Left renal pelvis (tissue), 4 donors: Measurements from ENCODE around the gene EEF1E1. TPM values are rescaled to one million over a fixed set of nuclear protein-coding genes. Genes with fewer than 3 reads are reported as not detected.

Experiments
- DNase-seq, 4 donors: peaks; one replicate each; pipeline ENCODE4 v3.0.0-alpha.2; 2013; ENCODE audit warnings: low read depth in 4 of 4, low spot score in 3 of 4
- polyA plus RNA-seq, 4 donors: library from polyadenylated mRNA; unstranded; fragments of 120-200 nt; gene quantifications; one replicate each; pipeline ENCODE4 v1.2.1, GENCODE V29; 2013; ENCODE audit not compliant: insufficient read length in 4 of 4

Gene EEF1E1
- polyA plus RNA-seq, 4 donors = 28.1 to 68.7 (median 53.5) TPM

- DNase-seq = no peak
Measured at GRCh38 chr6:8088886-8089285, 13.5 kb downstream of the EEF1E1 start.

GRCh38 chr6:8087870-8088754, 14.2 kb downstream of the EEF1E1 start:
- DNase-seq = no peak

- no peak for DNase-seq
Measured at GRCh38 chr6:8086755-8087306, 15.5 kb downstream of the EEF1E1 start.

GRCh38 chr6:8085053-8085511, 17.3 kb downstream of the EEF1E1 start:
- no peak for DNase-seq

GRCh38 chr6:8084586-8084985, 17.8 kb downstream of the EEF1E1 start:
- DNase-seq = no peak

GRCh38 chr6:8082954-8083858, 19.1 kb downstream of the EEF1E1 start:
- no peak for DNase-seq

- DNase-seq = no peak
Measured at GRCh38 chr6:8082572-8082953, 19.8 kb downstream of the EEF1E1 start.

- no peak for DNase-seq
Measured at GRCh38 chr6:8080362-8081151, 21.8 kb downstream of the EEF1E1 start.

- DNase-seq = no peak
Measured at GRCh38 chr6:8079126-8079525, 23.2 kb downstream of the EEF1E1 start.

GRCh38 chr6:8077991-8078390, 24.4 kb downstream of the EEF1E1 start:
- DNase-seq = no peak

GRCh38 chr6:8075704-8076103, 26.6 kb downstream of the EEF1E1 start:
- no peak for DNase-seq

- no peak for DNase-seq
Measured at GRCh38 chr6:8075185-8075584, 27.2 kb downstream of the EEF1E1 start.

- DNase-seq = no peak
Measured at GRCh38 chr6:8074213-8074612, 28.1 kb downstream of the EEF1E1 start.

- no peak for DNase-seq
Measured at GRCh38 chr6:8073758-8074157, 28.6 kb downstream of the EEF1E1 start.

- no peak for DNase-seq
Measured at GRCh38 chr6:8070718-8071117, 31.6 kb downstream of the EEF1E1 start.

- no peak for DNase-seq
Measured at GRCh38 chr6:8069631-8070284, 32.6 kb downstream of the EEF1E1 start.

GRCh38 chr6:8069151-8069550, 33.2 kb downstream of the EEF1E1 start:
- DNase-seq = no peak

- DNase-seq = no peak
Measured at GRCh38 chr6:8066108-8066507, 36.2 kb downstream of the EEF1E1 start.

GRCh38 chr6:8065519-8065911, 36.8 kb downstream of the EEF1E1 start:
- DNase-seq = no peak
